GM10248 (cell line): ENCODE data around the gene GNAT2.

ENCODE experiments used
- CTCF ChIA-PET: fragments of 300-600 bp; sonication (Branson Sonifier 250); formaldehyde crosslinking; extraction: SDS; loops from one replicate; lab custom pipeline; 2021; ENCODE audit warnings: antibody characterized with exemption; lab: Yijun Ruan, JAX
- POLR2A ChIA-PET: fragments of 350-650 bp; sonication (Branson Sonifier 250); formaldehyde crosslinking; extraction: SDS; loops from one replicate; lab custom pipeline; 2020; ENCODE audit warnings: antibody characterized with exemption; lab: Yijun Ruan, JAX
- DNase-seq: peaks from one replicate; pipeline ENCODE4 v3.0.0; 2012; ENCODE audit errors: extremely low spot score
- TF ChIP-seq, protein P1 (sequence below): IDR thresholded peaks from 2 replicates; pipeline ENCODE4 v1.5.1; 2012; ENCODE audit warnings: mild to moderate bottlenecking, low read depth; ENCODE audit errors: extremely low read depth, missing control alignments, control extremely low read depth

Gene GNAT2

DNA sequence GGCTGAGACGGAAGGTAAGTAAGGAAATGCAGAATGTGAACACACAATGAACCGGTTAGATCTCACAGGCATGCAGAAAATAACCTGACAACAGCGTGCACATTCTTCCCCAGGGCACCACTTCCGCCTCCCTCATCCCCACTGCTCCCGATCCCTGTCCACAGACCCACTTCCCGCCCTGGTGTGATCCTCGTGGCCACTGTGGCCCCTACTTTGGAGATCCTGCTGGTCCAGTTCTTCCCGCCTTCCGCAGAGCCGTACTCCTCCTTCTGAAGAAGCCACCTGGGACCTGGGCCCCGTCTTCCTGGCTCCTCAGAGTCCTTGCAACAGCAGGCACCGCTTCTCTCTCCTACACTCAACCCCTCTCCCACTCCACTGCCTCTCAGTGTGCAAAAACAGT, 35.1 kb upstream of the GNAT2 start:
- POLR2A ChIA-PET, result no interaction called here
- DNase-seq, result no peak
- CTCF ChIA-PET, result interaction anchor here (1.1 to 9.3 kb wide), 6 partner anchors 9 to 330 kb away, joined by 3 to 108 read pairs (median 6); partner anchors contain the start of gene AHCYL1
- TF ChIP-seq, protein P1, sequence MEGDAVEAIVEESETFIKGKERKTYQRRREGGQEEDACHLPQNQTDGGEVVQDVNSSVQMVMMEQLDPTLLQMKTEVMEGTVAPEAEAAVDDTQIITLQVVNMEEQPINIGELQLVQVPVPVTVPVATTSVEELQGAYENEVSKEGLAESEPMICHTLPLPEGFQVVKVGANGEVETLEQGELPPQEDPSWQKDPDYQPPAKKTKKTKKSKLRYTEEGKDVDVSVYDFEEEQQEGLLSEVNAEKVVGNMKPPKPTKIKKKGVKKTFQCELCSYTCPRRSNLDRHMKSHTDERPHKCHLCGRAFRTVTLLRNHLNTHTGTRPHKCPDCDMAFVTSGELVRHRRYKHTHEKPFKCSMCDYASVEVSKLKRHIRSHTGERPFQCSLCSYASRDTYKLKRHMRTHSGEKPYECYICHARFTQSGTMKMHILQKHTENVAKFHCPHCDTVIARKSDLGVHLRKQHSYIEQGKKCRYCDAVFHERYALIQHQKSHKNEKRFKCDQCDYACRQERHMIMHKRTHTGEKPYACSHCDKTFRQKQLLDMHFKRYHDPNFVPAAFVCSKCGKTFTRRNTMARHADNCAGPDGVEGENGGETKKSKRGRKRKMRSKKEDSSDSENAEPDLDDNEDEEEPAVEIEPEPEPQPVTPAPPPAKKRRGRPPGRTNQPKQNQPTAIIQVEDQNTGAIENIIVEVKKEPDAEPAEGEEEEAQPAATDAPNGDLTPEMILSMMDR, result no peak

GRCh38 chr1:109653306-109653705, 33.9 kb upstream of the GNAT2 start:
- ChIA-PET CTCF (interaction anchor here (1.0 to 5.9 kb wide), 5 partner anchors 13 to 331 kb away, joined by 3 to 98 read pairs (median 13); partner anchors contain the start of gene AHCYL1), POLR2A (no interaction called here)
- TF ChIP-seq, protein P1, result no peak
- DNase-seq, result no peak

- TF ChIP-seq, protein P1, result no peak
- ChIA-PET CTCF (interaction anchor here (0.8 to 5.9 kb wide), 9 partner anchors 12 to 332 kb away, joined by 3 to 98 read pairs (median 9); partner anchors contain the start of genes AHCYL1 and CYB561D1), POLR2A (no interaction called here)
- no peak for DNase-seq
Observed at GRCh38 chr1:109652402-109652801, 33.0 kb upstream of the GNAT2 start.

DNA sequence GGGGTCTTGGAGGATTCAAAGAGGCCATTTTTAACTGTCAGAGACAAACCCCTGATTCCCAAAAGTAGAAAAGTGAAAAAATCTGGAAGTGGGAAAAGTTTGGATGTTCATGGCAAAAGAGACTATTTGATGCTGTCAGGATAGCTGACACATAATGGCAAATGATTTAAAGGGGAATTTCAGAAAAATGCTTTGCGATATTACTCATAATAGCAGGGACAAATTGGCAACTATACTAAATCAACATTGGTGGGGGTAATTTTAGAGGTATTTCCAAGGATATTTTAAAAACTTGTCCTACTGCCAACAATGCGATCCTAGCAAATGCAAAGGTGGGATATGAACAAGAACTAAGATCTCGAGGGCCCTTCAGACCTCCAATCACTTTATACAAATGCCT, 31.2 kb upstream of the GNAT2 start:
- TF ChIP-seq, protein P1, result no peak
- ChIA-PET POLR2A (no interaction called here), CTCF (interaction anchor here (0.8 to 5.9 kb wide), 17 partner anchors 8 to 333 kb away, joined by 3 to 98 read pairs (median 4); partner anchors contain the start of gene AHCYL1)
- DNase-seq, result no peak

DNA sequence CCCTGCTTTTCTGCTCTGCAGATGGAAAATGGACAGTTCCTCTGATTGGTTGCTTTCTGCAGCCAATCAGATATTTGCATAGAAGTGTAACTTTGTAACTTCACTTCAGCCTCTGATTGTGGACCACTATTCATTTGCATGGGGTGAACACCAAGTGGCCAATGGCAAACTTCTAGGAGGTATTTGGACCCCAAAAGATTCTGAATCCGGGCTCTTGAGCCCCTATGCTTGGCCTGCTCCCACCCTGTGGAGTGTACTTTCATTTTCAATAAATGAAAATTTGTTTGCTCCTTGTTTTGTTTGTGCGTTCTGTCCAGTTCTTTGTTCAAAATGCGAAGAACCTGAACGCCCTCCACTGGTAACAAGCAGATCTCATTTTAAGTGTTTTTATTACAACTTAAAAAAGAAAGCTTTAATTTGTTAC, 30.1 kb upstream of the GNAT2 start:
- no peak for DNase-seq
- TF ChIP-seq, protein P1, result peak; percentile 16
- CTCF ChIA-PET, result interaction anchor here (1.0 to 5.9 kb wide), 11 partner anchors 9 to 335 kb away, joined by 3 to 98 read pairs (median 5); partner anchors contain the start of genes AHCYL1 and GSTM2
- POLR2A ChIA-PET, result no interaction called here

GRCh38 chr1:109644670-109645069, 25.3 kb upstream of the GNAT2 start:
- TF ChIP-seq, protein P1, result no peak
- CTCF ChIA-PET, result interaction anchor here (0.8 to 16.8 kb wide), 10 partner anchors 10 to 340 kb away, joined by 3 to 370 read pairs (median 4); partner anchors contain the start of genes AHCYL1 and GSTM4
- POLR2A ChIA-PET, result no interaction called here
- DNase-seq, result no peak
